ENCODE data around the gene AHDC1.

GRCh38 chr1:27609210-27609555 is 5.2 kb upstream of the AHDC1 start:
- TF ChIP-seq CTCF (IDR thresholded peaks at IDR 0.05), result no peak
- no peak for TF ChIP-seq POLR2A (IDR thresholded peaks at IDR 0.05)
- TF ChIP-seq EP300 (IDR thresholded peaks at IDR 0.05), result no peak

All from ovary (tissue), 3 donors.